Measurements from ENCODE around the gene ZSWIM4. TPM values are rescaled to one million over a fixed set of nuclear protein-coding genes. Genes with fewer than 3 reads are reported as not detected.

The ZSWIM4 gene
- total and polyA plus RNA-seq, 10 of the 15 experiments (the other 5 are each of a cell fraction or from before 2014, with no cell fraction given): 0.73 to 11.1 (median 1.8) TPM; not detected in 2

DNA sequence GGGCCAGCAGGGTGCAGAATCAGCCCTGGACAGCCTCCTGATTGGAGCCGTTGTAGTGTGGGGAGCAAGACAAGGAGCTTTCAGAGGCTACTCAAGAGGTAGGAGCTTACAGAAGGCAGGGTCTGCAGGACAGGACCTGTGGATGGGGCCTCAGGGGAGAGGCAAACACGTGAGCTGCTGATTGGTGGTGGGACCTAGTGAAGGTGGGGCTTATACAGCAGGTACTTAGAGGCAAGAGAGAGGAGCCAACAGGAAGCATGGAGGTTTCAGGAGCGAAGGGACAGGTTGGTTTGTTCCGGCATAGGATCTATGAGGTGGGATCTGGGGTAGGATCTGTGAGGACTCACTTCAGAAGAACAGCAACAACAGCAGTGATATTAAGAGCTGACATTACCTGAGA is 32.4 kb downstream of the ZSWIM4 start:
- no peak for DNase-seq (ENCODE audit: low read depth, low spot score)
- no peak for TF ChIP-seq TCF7 (IDR thresholded peaks at IDR 0.05; ENCODE audit: borderline replicate concordance)
- TF ChIP-seq ZNF687 (IDR thresholded peaks at IDR 0.05): no peak
- TF ChIP-seq ELK1 (IDR thresholded peaks at IDR 0.05; ENCODE audit: low read depth, low read length): no peak
- TF ChIP-seq FOXM1 (IDR thresholded peaks at IDR 0.05; ENCODE audit: low read depth, low read length): no peak
- no peak for TF ChIP-seq MYB (IDR thresholded peaks at IDR 0.05; ENCODE audit: borderline replicate concordance, low read depth, low read length)
- TF ChIP-seq RUNX3 (IDR thresholded peaks at IDR 0.05; ENCODE audit: low read length): no peak
- no peak for TF ChIP-seq DPF2 (IDR thresholded peaks at IDR 0.05)
- no peak for TF ChIP-seq KAT2A (conservative IDR thresholded peaks at IDR 0.05; ENCODE audit: control insufficient read depth, low read depth, low read length)
- no peak for TF ChIP-seq NR2C2 (IDR thresholded peaks at IDR 0.05; ENCODE audit: borderline replicate concordance, control insufficient read depth, insufficient read length, low read depth)
- TF ChIP-seq USF2 (IDR thresholded peaks at IDR 0.05; ENCODE audit: borderline replicate concordance, low read depth, low read length): no peak
- TF ChIP-seq MYC (IDR thresholded peaks at IDR 0.05; ENCODE audit: insufficient read depth, insufficient read length, insufficient replicate concordance, low read length, severe bottlenecking): no peak
- TF ChIP-seq CUX1 (IDR thresholded peaks at IDR 0.05; ENCODE audit: insufficient replicate concordance, low read depth, low read length): no peak
- FAIRE-seq: no peak

More for the DNA sequence above, 32.4 kb downstream of the ZSWIM4 start:
- Histone ChIP-seq H4K20me1 (ENCODE audit: control insufficient read depth, insufficient read depth) (no peaks in the 10 kb centered on the region), H3K4me3 (no peak overlapping the region), H3K27me3 (replicated peaks in 1 of 2; ENCODE audit: control insufficient read depth in 2 of 2, insufficient read depth in 2 of 2, low read length in 1 of 2) (no peaks in the 10 kb centered on the region), H3K4me2 (ENCODE audit: control insufficient read depth, insufficient read depth) (no peak overlapping the region), H3K9ac (ENCODE audit: control insufficient read depth, insufficient read depth, low read length) (no peak overlapping the region), H3K9me3 (replicated peaks; ENCODE audit: control insufficient read depth, insufficient read depth, low read length) (no peaks in the 10 kb centered on the region), H2AFZ (ENCODE audit: control insufficient read depth, low read depth, low read length) (no peak overlapping the region), H3K4me1 (ENCODE audit: control insufficient read depth, insufficient read depth, low read length) (no peaks in the 10 kb centered on the region), H3K27ac (ENCODE audit: control insufficient read depth, insufficient read depth) (no peak overlapping the region), H3K36me3 (ENCODE audit: control insufficient read depth in 2 of 2, insufficient read depth in 2 of 2, low read length in 1 of 2) (no peaks in the 10 kb centered on the region), H3K79me2 (ENCODE audit: control insufficient read depth, insufficient read depth, low read length) (no peaks in the 10 kb centered on the region)
- in situ Hi-C loops (cut with MboI): no loop called here
- BruUV-seq (replicated peaks): no TSS peak
- SMC1A ChIA-PET (ENCODE audit: uncharacterized antibody, unreplicated experiment): interaction anchor here (1.0 to 1.4 kb wide), 3 partner anchors 33 to 40 kb away, joined by 3 read pairs; no protein-coding TSS in a partner anchor
- intact Hi-C loops (cut with micrococcal nuclease; ENCODE audit: unreplicated experiment): no loop called here
- CTCF ChIA-PET: interaction anchor here (0.7 kb wide), 2 partner anchors 31 to 267 kb away, joined by 4 to 5 read pairs; no protein-coding TSS in a partner anchor
- WGBS (ENCODE audit: insufficient coverage, insufficient replicate concordance, low lambda C conversion rate, missing lambda C conversion rate): 64% methylated on average over 4 of the region's 4 CpGs
- ATAC-seq: no peak
- RAD21 ChIA-PET (ENCODE audit: unreplicated experiment): interaction anchor here (0.8 to 1.2 kb wide), 2 partner anchors 9 to 35 kb away, joined by 3 to 4 read pairs; no protein-coding TSS in a partner anchor
- POLR2A ChIA-PET: interaction anchor here (0.6 kb wide), 2 partner anchors 11 to 1061 kb away, joined by 3 to 5 read pairs; no protein-coding TSS in a partner anchor

Measured in GM12878 (cell line).